Measurements from ENCODE around the gene CDHR3. TPM values are rescaled to one million over a fixed set of nuclear protein-coding genes. Genes with fewer than 3 reads are reported as not detected.
A peak's percentile ranks its signal among the peaks of the same experiment; 100 is the strongest.

The CDHR3 gene
- total and polyA plus RNA-seq, 9 of the 15 experiments (the other 6 are each of a cell fraction or from before 2014, with no cell fraction given): 0.03 to 0.66 (median 0.24) TPM; not detected in 1

GRCh38 chr7:106018566-106019469 is 55.8 kb downstream of the CDHR3 start (continued):
- 0 out of 2 replicates have a peak, but pooled peaks have one; percentile 25 for TF ChIP-seq RREB1 (CRISPR knock-in tag; IDR thresholded peaks at IDR 0.05)
- TF ChIP-seq ZEB2 (IDR thresholded peaks at IDR 0.05): peak; percentile 53; the same call in 1 of the 2 replicates
- TF ChIP-seq SP1 (CRISPR knock-in tag; IDR thresholded peaks at IDR 0.05): no peak
- TF ChIP-seq RNF2 (IDR thresholded peaks at IDR 0.05): peak; percentile 69; the same call in 1 of the 2 replicates
- TF ChIP-seq MTA3 (IDR thresholded peaks at IDR 0.05; ENCODE audit: borderline replicate concordance): peak; percentile 52; the same call in 1 of the 2 replicates
- TF ChIP-seq ZNF778 (CRISPR knock-in tag; IDR thresholded peaks at IDR 0.05): no peak
- peak; percentile 25 for TF ChIP-seq TAF9B (IDR thresholded peaks at IDR 0.05; ENCODE audit: partially characterized antibody)
- TF ChIP-seq CBX3 (IDR thresholded peaks at IDR 0.05; ENCODE audit: borderline replicate concordance in 1 of 2, low read length in 2 of 2): peak in 1 of 2 experiments; percentile 91; a peak in 2 of 3 replicates
- peak; percentile 26 for TF ChIP-seq TBP (optimal IDR thresholded peaks at IDR 0.05; ENCODE audit: low read depth, low read length)
- peak; percentile 85 for TF ChIP-seq FOXM1 (IDR thresholded peaks at IDR 0.05; ENCODE audit: low read depth)
- TF ChIP-seq FOXM1 (CRISPR knock-in tag; IDR thresholded peaks at IDR 0.05; ENCODE audit: low read depth): no peak
- peak; percentile 57 for TF ChIP-seq CXXC5 (CRISPR knock-in tag; IDR thresholded peaks at IDR 0.05)
- TF ChIP-seq ATF1 (CRISPR knock-in tag; IDR thresholded peaks at IDR 0.05): no peak
- TF ChIP-seq ATF1 (tag; IDR thresholded peaks at IDR 0.05): peak; percentile 56; the same call in 1 of the 2 replicates
- TF ChIP-seq THRB (CRISPR knock-in tag; conservative IDR thresholded peaks at IDR 0.05): 0 out of 2 replicates have a peak, but pooled peaks have one; percentile 59
- TF ChIP-seq BCLAF1 (IDR thresholded peaks at IDR 0.05; ENCODE audit: borderline replicate concordance in 1 of 2, control insufficient read depth in 1 of 2, low read depth in 2 of 2, low read length in 1 of 2): peak in 1 of 2 experiments; percentile 20; a peak in 1 of 4 replicates
- peak; percentile 58 for TF ChIP-seq MEIS2 (IDR thresholded peaks at IDR 0.05; ENCODE audit: partially characterized antibody)

Data from K562 (cell line).